CD4-positive, alpha-beta memory T cell (primary cell): Measurements from ENCODE around the gene FAM217B. TPM values are rescaled to one million over a fixed set of nuclear protein-coding genes. Genes with fewer than 3 reads are reported as not detected.
A peak's percentile ranks its signal among the peaks of the same experiment; 100 is the strongest.

Experiments used
- CTCF ChIA-PET: fragments of 350-600 bp; sonication (Branson Sonifier 250); formaldehyde crosslinking; loops from one replicate; lab custom pipeline; 2021; ENCODE audit warnings: inconsistent platforms; ENCODE audit not compliant: partially characterized antibody; lab: Charles Lee
- POLR2A ChIA-PET: fragments of 350-600 bp; sonication (Branson Sonifier 250); formaldehyde crosslinking; loops from one replicate; lab custom pipeline; 2021; ENCODE audit not compliant: partially characterized antibody; lab: Charles Lee
- DNase-seq, 5 donors: peaks; one replicate each; pipeline versions ENCODE4 v3.0.0 to v3.0.0-alpha.2; 2020 to 2022; ENCODE audit warnings: mixed read lengths in 1 of 5
- H3K27ac ChIP-seq: one replicate; pipeline ENCODE4 v1.7.0; 2013; ENCODE audit warnings: low read depth, low read length
- H3K27me3 ChIP-seq: 2 replicates; pipeline ENCODE4 v1.7.0; 2013; ENCODE audit warnings: mild to moderate bottlenecking, low read length, moderate library complexity; ENCODE audit not compliant: insufficient read depth
- H3K36me3 ChIP-seq: 2 replicates; pipeline ENCODE4 v1.7.0; 2013; ENCODE audit warnings: mild to moderate bottlenecking, low read length, moderate library complexity; ENCODE audit not compliant: insufficient read depth
- H3K4me1 ChIP-seq: 2 replicates; pipeline ENCODE4 v1.7.0; 2013; ENCODE audit warnings: mild to moderate bottlenecking, low read length, moderate library complexity; ENCODE audit not compliant: insufficient read depth
- H3K4me3 ChIP-seq, 2 donors: one replicate each; pipeline ENCODE4 v1.7.0; 2013; ENCODE audit warnings: low read length in 2 of 2, mild to moderate bottlenecking in 1 of 2
- H3K9me3 ChIP-seq, 2 donors: one replicate each; pipeline ENCODE4 v1.7.0; 2013; ENCODE audit warnings: low read length in 2 of 2, control low read depth in 1 of 2; ENCODE audit not compliant: control insufficient read depth in 1 of 2
- H3K27ac Mint-ChIP-seq, 7 donors: one replicate each; pipeline ENCODE4 v1.8.0; 2020 to 2021; ENCODE audit warnings: mixed read lengths in 7 of 7, mild to moderate bottlenecking in 6 of 7, inconsistent platforms in 3 of 7, moderate library complexity in 3 of 7
- H3K27me3 Mint-ChIP-seq, 2 donors: one replicate each; pipeline ENCODE4 v1.8.0; 2020 to 2021; ENCODE audit warnings: mixed read lengths in 2 of 2
- H3K36me3 Mint-ChIP-seq, 2 donors: one replicate each; pipeline ENCODE4 v1.8.0; 2020 to 2021; ENCODE audit warnings: mixed read lengths in 2 of 2, inconsistent platforms in 1 of 2, mild to moderate bottlenecking in 1 of 2
- H3K4me1 Mint-ChIP-seq, 4 donors: one replicate each; pipeline ENCODE4 v1.8.0; 2020 to 2021; ENCODE audit warnings: mixed read lengths in 4 of 4, mild to moderate bottlenecking in 1 of 4
- H3K4me3 Mint-ChIP-seq, 8 donors: one replicate each; pipeline ENCODE4 v1.8.0; 2020 to 2021; ENCODE audit warnings: mixed read lengths in 8 of 8, mild to moderate bottlenecking in 7 of 8, moderate library complexity in 6 of 8, inconsistent platforms in 3 of 8
- H3K9me3 Mint-ChIP-seq, 8 donors: one replicate each; pipeline ENCODE4 v1.8.0; 2020 to 2021; ENCODE audit warnings: mixed read lengths in 8 of 8, mild to moderate bottlenecking in 5 of 8, inconsistent platforms in 3 of 8, moderate library complexity in 1 of 8
- intact Hi-C: fragments of 100-400 bp; cut with micrococcal nuclease; formaldehyde crosslinking; loops from one replicate; pipeline ENCODE4 v1.15.1; 2023
- polyA plus RNA-seq, 2 donors: library from polyadenylated mRNA; unstranded; fragments of 300-500 nt; fragmentation: Illumina TruSeq; gene quantifications; one replicate each; pipeline ENCODE4 v1.2.3, GENCODE V29; 2021
- total RNA-seq, 2 experiments: library from RNA; stranded (reverse); gene quantifications; one replicate each; pipeline ENCODE4 v1.2.3, GENCODE V29; 2021

FAM217B gene
- total and polyA plus RNA-seq, 4 experiments from 2014 or later, result 13.4 to 44.1 (median 34.3) TPM

- Mint-ChIP-seq H3K27me3 (no peaks in the 10 kb centered on the region), H3K4me3 (no peak overlapping the region), H3K4me1 (no peaks in the 10 kb centered on the region), H3K9me3 (no peaks in the 10 kb centered on the region), H3K27ac (no peak overlapping the region), H3K36me3 (peaks cover 0 to 17% of the 10 kb centered on the region in 2 donors)
- H3K4me3 ChIP-seq, result no peak overlapping the region
- no peaks in the 10 kb centered on the region for H3K4me1 ChIP-seq
- intact Hi-C loops, result no loop called here
- no peaks in the 10 kb centered on the region for H3K36me3 ChIP-seq
- no peaks in the 10 kb centered on the region for H3K27me3 ChIP-seq
- DNase-seq, result no peak
- H3K27ac ChIP-seq, result no peak overlapping the region
- CTCF ChIA-PET, result no interaction called here
- POLR2A ChIA-PET, result no interaction called here
- no peaks in the 10 kb centered on the region for H3K9me3 ChIP-seq
Measured at GRCh38 chr20:59984541-59984940, 44.4 kb downstream of the FAM217B start.

DNA sequence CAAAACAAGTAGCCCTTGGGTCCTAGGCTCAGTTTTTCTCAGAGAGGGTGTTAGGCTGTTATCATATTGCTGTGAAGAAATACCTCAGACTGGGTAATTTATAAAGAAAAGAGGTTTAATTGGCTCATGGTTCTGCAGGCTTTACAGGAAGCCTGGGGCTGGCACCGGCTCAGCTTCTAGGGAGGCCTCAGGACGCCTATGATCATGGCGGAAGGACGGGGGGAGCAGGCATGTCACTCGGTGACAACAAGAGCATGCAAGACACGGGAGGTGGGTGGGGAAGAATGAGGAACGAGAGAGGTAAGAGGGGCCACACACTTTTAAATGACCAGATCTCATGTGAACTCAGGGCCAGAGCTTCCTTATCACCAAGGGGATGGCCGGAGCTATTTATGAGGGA, 45.0 kb downstream of the FAM217B start:
- Histone ChIP-seq H3K27me3 (no peaks in the 10 kb centered on the region), H3K9me3 (no peaks in the 10 kb centered on the region), H3K27ac (no peak overlapping the region), H3K36me3 (no peaks in the 10 kb centered on the region), H3K4me1 (no peaks in the 10 kb centered on the region), H3K4me3 (no peak overlapping the region)
- CTCF ChIA-PET, result interaction anchor here (0.9 kb wide), 1 partner anchor 50 kb away, joined by 3 read pairs; no protein-coding TSS in a partner anchor
- H3K4me3 Mint-ChIP-seq, result peak overlapping the region in 1 of 8 donors; percentile 23
- POLR2A ChIA-PET, result no interaction called here
- peak overlapping the region in 1 of 7 donors; percentile 46 for H3K27ac Mint-ChIP-seq
- H3K27me3 Mint-ChIP-seq, result no peaks in the 10 kb centered on the region
- H3K4me1 Mint-ChIP-seq, result no peaks in the 10 kb centered on the region
- H3K9me3 Mint-ChIP-seq, result no peaks in the 10 kb centered on the region
- intact Hi-C loops, result no loop called here
- H3K36me3 Mint-ChIP-seq, result peaks cover 0 to 22% of the 10 kb centered on the region in 2 donors
- no peak for DNase-seq

DNA sequence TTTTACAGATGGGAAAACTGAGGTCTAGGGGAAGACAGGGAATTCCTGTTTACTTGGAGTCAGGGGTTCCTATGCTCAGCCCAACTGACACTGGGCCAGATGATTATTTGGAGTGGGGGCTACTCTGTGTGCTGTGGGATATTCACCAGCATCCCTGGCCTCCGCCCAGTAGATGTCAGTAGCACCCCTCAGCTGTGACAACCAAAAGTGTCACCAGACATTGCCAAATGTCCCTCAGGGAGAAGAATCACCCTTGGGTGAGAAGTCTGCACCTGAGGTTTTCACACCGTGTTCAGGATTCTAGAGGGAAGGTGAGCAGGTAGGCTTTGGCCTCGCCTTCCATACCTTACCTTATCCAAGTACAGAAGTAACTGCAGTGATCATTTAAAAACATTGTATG, 45.7 kb downstream of the FAM217B start:
- no peaks in the 10 kb centered on the region for H3K27me3 ChIP-seq
- H3K27ac ChIP-seq, result no peak overlapping the region
- Mint-ChIP-seq H3K36me3 (peaks cover 0 to 22% of the 10 kb centered on the region in 2 donors), H3K4me3 (no peak overlapping the region), H3K9me3 (no peaks in the 10 kb centered on the region), H3K27ac (peak overlapping the region in 1 of 7 donors; percentile 43), H3K27me3 (no peaks in the 10 kb centered on the region), H3K4me1 (no peaks in the 10 kb centered on the region)
- intact Hi-C loops, result no loop called here
- H3K36me3 ChIP-seq, result no peaks in the 10 kb centered on the region
- ChIA-PET CTCF (interaction anchor here (0.6 to 0.9 kb wide), 2 partner anchors 51 to 64 kb away, joined by 3 read pairs; no protein-coding TSS in a partner anchor), POLR2A (no interaction called here)
- H3K4me1 ChIP-seq, result no peaks in the 10 kb centered on the region
- no peak for DNase-seq
- H3K9me3 ChIP-seq, result no peaks in the 10 kb centered on the region
- no peak overlapping the region for H3K4me3 ChIP-seq

GRCh38 chr20:59987135-59987534, 46.9 kb downstream of the FAM217B start:
- H3K27me3 ChIP-seq, result no peaks in the 10 kb centered on the region
- no peak for DNase-seq
- CTCF ChIA-PET, result no interaction called here

GRCh38 chr20:59988141-59988540, 48.0 kb downstream of the FAM217B start:
- ChIA-PET POLR2A (no interaction called here), CTCF (no interaction called here)
- Mint-ChIP-seq H3K4me3 (no peak overlapping the region), H3K9me3 (no peaks in the 10 kb centered on the region), H3K27ac (no peak overlapping the region), H3K27me3 (no peaks in the 10 kb centered on the region), H3K4me1 (no peaks in the 10 kb centered on the region), H3K36me3 (peaks cover 0 to 17% of the 10 kb centered on the region in 2 donors)
- no peak overlapping the region for H3K4me3 ChIP-seq
- H3K27me3 ChIP-seq, result no peaks in the 10 kb centered on the region
- no peaks in the 10 kb centered on the region for H3K4me1 ChIP-seq
- H3K36me3 ChIP-seq, result no peaks in the 10 kb centered on the region
- H3K9me3 ChIP-seq, result no peaks in the 10 kb centered on the region
- intact Hi-C loops, result no loop called here
- no peak for DNase-seq
- H3K27ac ChIP-seq, result no peak overlapping the region

More at GRCh38 chr20:59987135-59987534, 46.9 kb downstream of the FAM217B start:
- H3K9me3 Mint-ChIP-seq, result no peaks in the 10 kb centered on the region
- no peak overlapping the region for H3K4me3 Mint-ChIP-seq
- Histone ChIP-seq H3K4me3 (no peak overlapping the region), H3K9me3 (no peaks in the 10 kb centered on the region), H3K36me3 (no peaks in the 10 kb centered on the region), H3K4me1 (no peaks in the 10 kb centered on the region), H3K27ac (no peak overlapping the region)
- H3K27me3 Mint-ChIP-seq, result no peaks in the 10 kb centered on the region
- no peaks in the 10 kb centered on the region for H3K4me1 Mint-ChIP-seq
- POLR2A ChIA-PET, result no interaction called here
- intact Hi-C loops, result no loop called here
- peak overlapping the region in 1 of 7 donors; percentile 78 for H3K27ac Mint-ChIP-seq
- H3K36me3 Mint-ChIP-seq, result peaks cover 0 to 19% of the 10 kb centered on the region in 2 donors

DNA sequence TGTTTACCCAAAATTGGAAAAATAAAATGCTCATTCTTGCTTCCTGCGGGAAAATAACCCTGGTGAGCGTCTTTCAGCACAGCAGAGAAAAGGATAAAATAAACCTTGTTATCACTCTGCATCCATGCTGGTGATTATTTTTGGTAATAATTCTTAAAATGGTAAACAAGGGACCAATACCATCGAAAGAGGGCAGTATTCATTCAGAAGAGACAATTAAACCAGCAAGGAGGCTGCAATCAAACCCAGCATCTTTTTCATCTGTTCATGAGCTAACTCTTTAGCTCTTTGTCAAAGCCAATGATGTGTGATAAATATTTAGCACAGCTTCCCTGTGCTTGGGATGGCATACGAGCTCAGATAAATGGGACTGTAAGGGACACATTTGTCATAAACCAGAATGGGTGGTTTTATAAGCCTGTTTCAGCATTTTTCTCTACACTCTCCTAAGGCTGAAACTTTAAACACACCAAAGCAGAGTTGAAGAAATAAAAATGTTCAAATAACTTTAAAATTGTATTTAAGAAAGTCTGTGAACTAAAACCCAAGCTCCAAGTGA, 52.4 kb downstream of the FAM217B start:
- Mint-ChIP-seq H3K36me3 (peaks cover 0 to 41% of the 10 kb centered on the region in 2 donors), H3K27me3 (peaks cover 2 to 3% of the 10 kb centered on the region in 2 donors), H3K9me3 (no peaks in the 10 kb centered on the region), H3K4me1 (no peaks in the 10 kb centered on the region), H3K4me3 (no peak overlapping the region), H3K27ac (no peak overlapping the region)
- no peaks in the 10 kb centered on the region for H3K9me3 ChIP-seq
- CTCF ChIA-PET, result interaction anchor here (1.5 kb wide), 1 partner anchor 65 kb away, joined by 4 read pairs; no protein-coding TSS in a partner anchor
- intact Hi-C loops, result no loop called here
- DNase-seq, result no peak
- no peak overlapping the region for H3K27ac ChIP-seq
- POLR2A ChIA-PET, result no interaction called here
- no peaks in the 10 kb centered on the region for H3K4me1 ChIP-seq
- no peaks in the 10 kb centered on the region for H3K27me3 ChIP-seq
- H3K4me3 ChIP-seq, result no peak overlapping the region
- H3K36me3 ChIP-seq, result no peaks in the 10 kb centered on the region

DNA sequence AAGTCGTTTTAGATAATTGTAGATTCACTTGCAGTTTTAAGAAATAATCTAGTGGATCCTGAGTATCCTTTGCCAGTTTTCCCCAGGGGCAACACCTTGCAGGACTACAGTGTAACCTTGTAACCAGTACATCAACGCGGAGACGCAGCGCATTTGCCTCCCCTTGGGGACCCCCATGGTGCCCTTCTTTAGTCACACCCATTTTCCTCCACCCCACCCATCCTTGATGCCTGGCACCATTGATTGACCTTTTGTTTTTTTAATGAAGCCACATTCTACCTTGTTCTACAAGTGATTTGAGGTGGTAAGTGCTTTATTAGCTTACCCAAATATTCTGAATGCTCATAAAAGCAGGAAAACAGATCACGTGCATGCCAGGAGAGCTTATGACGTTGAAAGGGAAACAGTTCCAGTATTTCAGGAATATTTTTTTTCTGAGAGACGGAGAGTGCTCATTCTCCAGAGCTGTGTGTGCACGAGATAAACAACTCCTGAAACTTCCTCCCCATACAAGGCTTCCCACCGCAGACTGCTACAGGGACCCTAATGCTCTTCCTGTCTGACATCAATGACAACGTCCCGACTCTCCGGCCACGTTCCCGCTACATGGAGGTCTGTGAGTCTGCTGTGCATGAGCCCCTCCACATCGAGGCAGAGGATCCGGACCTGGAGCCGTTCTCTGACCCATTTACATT, 53.7 kb downstream of the FAM217B start:
- no peak for DNase-seq
- H3K4me1 ChIP-seq, result no peaks in the 10 kb centered on the region
- H3K27ac ChIP-seq, result no peak overlapping the region
- H3K4me1 Mint-ChIP-seq, result no peaks in the 10 kb centered on the region
- H3K27me3 ChIP-seq, result no peaks in the 10 kb centered on the region
- intact Hi-C loops, result no loop called here
- H3K36me3 ChIP-seq, result no peaks in the 10 kb centered on the region
- no peak overlapping the region for H3K4me3 Mint-ChIP-seq
- no peak overlapping the region for H3K4me3 ChIP-seq
- POLR2A ChIA-PET, result no interaction called here
- CTCF ChIA-PET, result interaction anchor here (1.5 kb wide), 1 partner anchor 64 kb away, joined by 4 read pairs; no protein-coding TSS in a partner anchor
- peaks cover 0 to 42% of the 10 kb centered on the region in 2 donors for H3K36me3 Mint-ChIP-seq
- no peaks in the 10 kb centered on the region for H3K9me3 ChIP-seq
- peaks cover 2 to 3% of the 10 kb centered on the region in 2 donors for H3K27me3 Mint-ChIP-seq
- H3K27ac Mint-ChIP-seq, result no peak overlapping the region
- no peaks in the 10 kb centered on the region for H3K9me3 Mint-ChIP-seq
